NCI-H1048 (cell line): ENCODE data around the gene ARHGAP6.
"Not testable (repeated sequence)": the region's sequence is repeated elsewhere in the genome, so short reads cannot be mapped to it uniquely, and the experiment has no call there.

Experiments used
- DNase-seq: peaks from one replicate; lab custom pipeline; 2025; lab: John Stamatoyannopoulos, UW

Gene ARHGAP6

GRCh38 chrX:11151799-11152559, 513.7 kb downstream of the ARHGAP6 start:
- no peak for DNase-seq

GRCh38 chrX:11148401-11148800, 517.3 kb downstream of the ARHGAP6 start:
- DNase-seq = no peak

- no peak for DNase-seq
Measured at GRCh38 chrX:11146411-11146810, 519.3 kb downstream of the ARHGAP6 start.

- DNase-seq = peak; percentile 38
Measured at GRCh38 chrX:11143931-11144678, 521.6 kb downstream of the ARHGAP6 start.

GRCh38 chrX:11138498-11139390, 527.0 kb downstream of the ARHGAP6 start:
- DNase-seq = no peak

GRCh38 chrX:11137543-11138139, 528.1 kb downstream of the ARHGAP6 start:
- DNase-seq = no peak

- DNase-seq = no peak
Measured at GRCh38 chrX:11135564-11136185, 530.0 kb downstream of the ARHGAP6 start.

- no peak for DNase-seq
Measured at GRCh38 chrX:11131146-11131545, 534.6 kb downstream of the ARHGAP6 start.

- DNase-seq = no peak
Measured at GRCh38 chrX:11130136-11130535, 535.6 kb downstream of the ARHGAP6 start.

- DNase-seq = no peak
Measured at GRCh38 chrX:11129534-11130105, 536.1 kb downstream of the ARHGAP6 start.

- no peak for DNase-seq
Measured at GRCh38 chrX:11125060-11125459, 540.7 kb downstream of the ARHGAP6 start.

GRCh38 chrX:11124112-11124511, 541.6 kb downstream of the ARHGAP6 start:
- no peak for DNase-seq

GRCh38 chrX:11123087-11123486, 542.6 kb downstream of the ARHGAP6 start:
- not testable (repeated sequence) for DNase-seq

GRCh38 chrX:11119313-11119943, 546.3 kb downstream of the ARHGAP6 start:
- DNase-seq = no peak

GRCh38 chrX:11117745-11118144, 548.0 kb downstream of the ARHGAP6 start:
- no peak for DNase-seq

GRCh38 chrX:11113731-11114130, 552.0 kb downstream of the ARHGAP6 start:
- no peak for DNase-seq

- DNase-seq = no peak
Measured at GRCh38 chrX:11111947-11112346, 553.8 kb downstream of the ARHGAP6 start.

- DNase-seq = peak; percentile 53
Measured at GRCh38 chrX:11111037-11111851, 554.5 kb downstream of the ARHGAP6 start, which contains the start of gene HCCS. Gene HCCS (plus strand): TSS chrX:11111332. CDS start chrX:11112061, 729 bp downstream.

GRCh38 chrX:11109968-11110367, 555.8 kb downstream of the ARHGAP6 start:
- no peak for DNase-seq
